ENCODE results near the gene AFMID.

The AFMID gene

GRCh38 chr17:78174346-78174869 lies 12.8 kb upstream of the AFMID start (continued):
- no peak for TF ChIP-seq ISL1 (CRISPR knock-in tag; IDR thresholded peaks at IDR 0.05)
- TF ChIP-seq CSDC2 (CRISPR knock-in tag; IDR thresholded peaks at IDR 0.05): no peak
- TF ChIP-seq ZNF70 (CRISPR knock-in tag; IDR thresholded peaks at IDR 0.05): no peak
- TF ChIP-seq ARNTL (CRISPR knock-in tag; IDR thresholded peaks at IDR 0.05; ENCODE audit: borderline replicate concordance, low read depth): no peak
- TF ChIP-seq TOX (CRISPR knock-in tag; IDR thresholded peaks at IDR 0.05; ENCODE audit: borderline replicate concordance): no peak
- TF ChIP-seq, protein P1, sequence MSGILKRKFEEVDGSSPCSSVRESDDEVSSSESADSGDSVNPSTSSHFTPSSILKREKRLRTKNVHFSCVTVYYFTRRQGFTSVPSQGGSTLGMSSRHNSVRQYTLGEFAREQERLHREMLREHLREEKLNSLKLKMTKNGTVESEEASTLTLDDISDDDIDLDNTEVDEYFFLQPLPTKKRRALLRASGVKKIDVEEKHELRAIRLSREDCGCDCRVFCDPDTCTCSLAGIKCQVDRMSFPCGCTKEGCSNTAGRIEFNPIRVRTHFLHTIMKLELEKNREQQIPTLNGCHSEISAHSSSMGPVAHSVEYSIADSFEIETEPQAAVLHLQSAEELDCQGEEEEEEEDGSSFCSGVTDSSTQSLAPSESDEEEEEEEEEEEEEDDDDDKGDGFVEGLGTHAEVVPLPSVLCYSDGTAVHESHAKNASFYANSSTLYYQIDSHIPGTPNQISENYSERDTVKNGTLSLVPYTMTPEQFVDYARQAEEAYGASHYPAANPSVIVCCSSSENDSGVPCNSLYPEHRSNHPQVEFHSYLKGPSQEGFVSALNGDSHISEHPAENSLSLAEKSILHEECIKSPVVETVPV (CRISPR knock-in tag; IDR thresholded peaks at IDR 0.05): no peak
- no peak for TF ChIP-seq ZNF565 (CRISPR knock-in tag; conservative IDR thresholded peaks at IDR 0.05; ENCODE audit: low read depth)
- TF ChIP-seq CREB5 (CRISPR knock-in tag; IDR thresholded peaks at IDR 0.05; ENCODE audit: low read depth): no peak
- TF ChIP-seq ZNF8 (CRISPR knock-in tag; IDR thresholded peaks at IDR 0.05): no peak
- TF ChIP-seq ZFP3 (CRISPR knock-in tag; IDR thresholded peaks at IDR 0.05): no peak

DNA sequence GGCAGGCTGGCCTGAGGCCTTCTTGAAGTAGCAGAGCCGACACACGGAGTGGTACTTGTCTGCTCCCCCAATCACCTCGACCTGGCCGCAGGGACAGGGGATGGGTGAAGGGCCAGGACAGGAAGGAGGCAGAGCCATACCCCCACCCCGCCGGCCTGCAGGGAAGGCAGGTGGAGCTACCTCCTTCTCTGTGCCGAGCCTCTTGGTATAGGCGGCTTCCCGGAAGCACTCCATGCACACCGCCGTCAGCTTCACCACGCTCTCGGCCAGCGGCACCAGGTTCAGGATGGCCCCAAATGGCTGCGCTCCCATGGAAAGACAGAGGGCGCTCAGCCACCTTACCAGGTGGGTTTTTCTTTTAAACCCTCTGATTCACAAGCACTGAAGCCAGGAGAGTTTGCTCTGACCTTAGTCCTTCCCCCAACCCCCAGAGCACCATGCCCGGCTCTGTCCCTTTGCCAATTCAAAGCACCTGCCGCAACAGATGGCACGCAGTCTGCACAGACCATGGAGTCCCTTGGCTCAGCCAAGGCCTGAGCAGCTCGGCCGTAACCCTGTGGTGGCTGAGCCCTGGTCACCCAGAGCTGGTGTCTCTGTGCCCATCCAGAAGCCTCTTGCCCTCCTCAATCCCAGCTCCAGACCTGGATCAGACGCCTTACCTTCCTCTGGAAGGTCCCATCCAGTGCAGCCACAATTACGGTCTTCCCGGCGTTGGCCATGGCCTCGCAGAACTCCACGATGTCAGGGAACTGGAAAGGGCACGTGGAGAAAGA lies 12.1 kb upstream of the AFMID start:
- no peak for ATAC-seq
- no peak for TF ChIP-seq ZNF70 (CRISPR knock-in tag; IDR thresholded peaks at IDR 0.05)
- TF ChIP-seq TOX (CRISPR knock-in tag; IDR thresholded peaks at IDR 0.05; ENCODE audit: borderline replicate concordance): no peak
- TF ChIP-seq OSR1 (CRISPR knock-in tag; IDR thresholded peaks at IDR 0.05): no peak
- no peak for TF ChIP-seq ZC3H10 (CRISPR knock-in tag; IDR thresholded peaks at IDR 0.05)
- TF ChIP-seq RARB (CRISPR knock-in tag; IDR thresholded peaks at IDR 0.05): no peak

- TF ChIP-seq TSHZ2 (CRISPR knock-in tag; IDR thresholded peaks at IDR 0.05) (no peak), ISL1 (CRISPR knock-in tag; IDR thresholded peaks at IDR 0.05) (no peak), CREB5 (CRISPR knock-in tag; IDR thresholded peaks at IDR 0.05; ENCODE audit: low read depth) (no peak), ZC3H10 (CRISPR knock-in tag; IDR thresholded peaks at IDR 0.05) (no peak), BACH2 (CRISPR knock-in tag; IDR thresholded peaks at IDR 0.05; ENCODE audit: borderline replicate concordance) (no peak), ESRRG (CRISPR knock-in tag; IDR thresholded peaks at IDR 0.05) (no peak), ZNF8 (CRISPR knock-in tag; IDR thresholded peaks at IDR 0.05) (no peak), TCF4 (CRISPR knock-in tag; IDR thresholded peaks at IDR 0.05; ENCODE audit: borderline replicate concordance) (no peak), POU6F1 (CRISPR knock-in tag; IDR thresholded peaks at IDR 0.05; ENCODE audit: borderline replicate concordance, low read depth) (no peak)
- TF ChIP-seq, protein P1 (CRISPR knock-in tag; IDR thresholded peaks at IDR 0.05): no peak
- no peak for ATAC-seq
Measured at GRCh38 chr17:78175643-78175981, 11.6 kb upstream of the AFMID start.

Measured in SK-N-SH treated with all-trans-retinoic acid at 6 μM for 48 hours (cell line).